Measurements from ENCODE around the gene HTR3D. TPM values are rescaled to one million over a fixed set of nuclear protein-coding genes. Genes with fewer than 3 reads are reported as not detected.

The HTR3D gene
- total and polyA plus RNA-seq, 9 of the 15 experiments (the other 6 are each of a cell fraction or from before 2014, with no cell fraction given) = not detected

DNA sequence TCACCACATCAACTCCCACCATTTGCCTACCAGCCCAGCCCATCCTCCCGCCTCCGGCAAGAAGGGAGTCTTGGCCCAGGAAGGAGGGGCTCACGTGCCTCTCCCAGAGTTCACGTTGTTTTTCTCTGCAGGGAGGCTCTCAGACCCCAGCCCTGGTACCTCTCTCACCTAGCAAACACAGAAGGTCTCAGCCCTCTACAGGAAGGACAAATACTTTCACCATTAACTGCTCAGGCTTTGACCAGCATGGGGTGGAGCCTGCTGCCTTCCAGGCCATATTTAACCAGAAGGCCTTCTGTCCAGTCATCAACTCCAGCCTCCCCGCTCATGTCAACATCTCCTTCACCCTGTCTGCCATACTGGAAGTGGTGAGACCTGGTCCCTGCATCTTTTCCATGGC is 46.3 kb downstream of the HTR3D start:
- no TSS peak for BruUV-seq (replicated peaks)
- H3K4me2 ChIP-seq (ENCODE audit: insufficient read depth, low read length) = no peak overlapping the region
- FAIRE-seq (no peak), ATAC-seq (peak; percentile 76), DNase-seq (ENCODE audit: extremely low read depth in 1 of 4, low spot score in 3 of 4) (no peak)
- H3K9me3 ChIP-seq (replicated peaks; ENCODE audit: control insufficient read depth, insufficient read depth, low read depth, low read length) = no peaks in the 10 kb centered on the region
- ChIA-PET POLR2A (no interaction called here), CTCF (ENCODE audit: low intra/inter-chr PET ratio) (no interaction called here)
- no peaks in the 10 kb centered on the region for H3K79me2 ChIP-seq (ENCODE audit: control insufficient read depth, insufficient read depth, low read length)
- 32% methylated on average over 5 of the region's 5 CpGs for WGBS (ENCODE audit: insufficient coverage, low coverage, missing lambda C conversion rate)
- H3K27me3 ChIP-seq (ENCODE audit: control insufficient read depth in 2 of 2, insufficient read depth in 2 of 2, low read length in 2 of 2) = no peaks in the 10 kb centered on the region
- in situ Hi-C loops (cut with MboI) = no loop called here
- H3K27ac ChIP-seq (ENCODE audit: extremely low read depth, low read depth, low read length) = no peak overlapping the region
- no peaks in the 10 kb centered on the region for H4K20me1 ChIP-seq (replicated peaks; ENCODE audit: control insufficient read depth, insufficient read depth, low read length)
- H3K36me3 ChIP-seq (ENCODE audit: control insufficient read depth, insufficient read depth, low read length) = no peaks in the 10 kb centered on the region
- intact Hi-C loops (cut with micrococcal nuclease) = no loop called here
- no peak overlapping the region for H3K4me3 ChIP-seq
- no peak for TF ChIP-seq CAMTA2 (CRISPR knock-in tag; conservative IDR thresholded peaks at IDR 0.05)
- peak; percentile 40 for TF ChIP-seq BHLHE40 (IDR thresholded peaks at IDR 0.05; ENCODE audit: low read length)
- no peak for TF ChIP-seq SREBF2 (CRISPR knock-in tag; IDR thresholded peaks at IDR 0.05)
- TF ChIP-seq ESRRA (IDR thresholded peaks at IDR 0.05; ENCODE audit: borderline replicate concordance, low read depth) = no peak
- peak overlapping the region; percentile 70 for H2AFZ ChIP-seq (ENCODE audit: low read depth, low read length)
- no peaks in the 10 kb centered on the region for H3K9me1 ChIP-seq (ENCODE audit: control insufficient read depth, insufficient read depth, low read length)
- peaks cover 2 to 11% of the 10 kb centered on the region in 2 experiments; a peak in 2 of 5 replicates for H3K4me1 ChIP-seq (replicated peaks in 1 of 2; ENCODE audit: control insufficient read depth in 2 of 2, insufficient read depth in 2 of 2, low read length in 2 of 2)
- H3K9ac ChIP-seq (ENCODE audit: insufficient read depth in 1 of 2, low read depth in 2 of 2, low read length in 2 of 2) = no peak overlapping the region

DNA sequence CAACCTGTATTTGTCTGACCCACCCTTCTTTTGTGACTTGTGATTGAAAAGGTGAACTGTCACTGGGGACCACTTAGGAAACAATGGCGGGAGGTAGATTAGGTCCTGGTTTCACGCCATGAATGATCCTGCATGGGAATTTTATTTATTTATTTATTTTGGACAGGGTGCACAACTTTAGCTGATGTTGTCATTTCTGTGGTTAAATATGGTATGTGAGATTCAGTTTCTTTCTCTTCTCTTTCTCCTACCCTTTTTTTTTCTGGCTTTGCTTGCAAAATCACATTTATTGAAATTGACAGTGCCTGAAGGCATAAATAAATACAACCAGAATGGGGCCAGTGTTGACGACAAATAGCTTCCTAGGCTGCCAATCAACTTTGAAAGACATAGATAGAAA is 47.3 kb downstream of the HTR3D start:
- H3K27ac ChIP-seq (ENCODE audit: extremely low read depth, low read depth, low read length) = no peak overlapping the region
- H3K9me3 ChIP-seq (replicated peaks; ENCODE audit: control insufficient read depth, insufficient read depth, low read depth, low read length) = no peaks in the 10 kb centered on the region
- ATAC-seq (no peak), FAIRE-seq (no peak), DNase-seq (ENCODE audit: extremely low read depth in 1 of 4, low spot score in 3 of 4) (no peak)
- no peak overlapping the region for H3K9ac ChIP-seq (ENCODE audit: insufficient read depth in 1 of 2, low read depth in 2 of 2, low read length in 2 of 2)
- TF ChIP-seq ZFX (CRISPR knock-in tag; IDR thresholded peaks at IDR 0.05) = no peak
- TF ChIP-seq PHTF2 (CRISPR knock-in tag; IDR thresholded peaks at IDR 0.05) = no peak
- no peak for TF ChIP-seq TCF3 (CRISPR knock-in tag; IDR thresholded peaks at IDR 0.05)
- no peaks in the 10 kb centered on the region for H4K20me1 ChIP-seq (replicated peaks; ENCODE audit: control insufficient read depth, insufficient read depth, low read length)
- ChIA-PET POLR2A (no interaction called here), CTCF (ENCODE audit: low intra/inter-chr PET ratio) (no interaction called here)
- no peaks in the 10 kb centered on the region for H3K79me2 ChIP-seq (ENCODE audit: control insufficient read depth, insufficient read depth, low read length)
- H3K27me3 ChIP-seq (ENCODE audit: control insufficient read depth in 2 of 2, insufficient read depth in 2 of 2, low read length in 2 of 2) = no peaks in the 10 kb centered on the region
- H3K36me3 ChIP-seq (ENCODE audit: control insufficient read depth, insufficient read depth, low read length) = no peaks in the 10 kb centered on the region
- WGBS (ENCODE audit: insufficient coverage, low coverage, missing lambda C conversion rate) = 52% methylated on average over 3 of the region's 3 CpGs
- intact Hi-C loops (cut with micrococcal nuclease) = no loop called here
- no peak overlapping the region for H3K4me3 ChIP-seq
- no peak overlapping the region for H3K4me2 ChIP-seq (ENCODE audit: insufficient read depth, low read length)
- no peak overlapping the region for H2AFZ ChIP-seq (ENCODE audit: low read depth, low read length)
- peaks cover 2 to 15% of the 10 kb centered on the region in 2 experiments; a peak in 2 of 5 replicates for H3K4me1 ChIP-seq (replicated peaks in 1 of 2; ENCODE audit: control insufficient read depth in 2 of 2, insufficient read depth in 2 of 2, low read length in 2 of 2)
- H3K9me1 ChIP-seq (ENCODE audit: control insufficient read depth, insufficient read depth, low read length) = no peaks in the 10 kb centered on the region
- no TSS peak for BruUV-seq (replicated peaks)
- in situ Hi-C loops (cut with MboI) = no loop called here
